H7 (cell line): ENCODE results near the gene C11orf42. TPM values are rescaled to one million over a fixed set of nuclear protein-coding genes. Genes with fewer than 3 reads are reported as not detected.

Experiments used
- DNase-seq: peaks from one replicate; pipeline ENCODE4 v3.0.0; 2012
- H3K27me3 ChIP-seq: 2 replicates; pipeline ENCODE4 v1.6.0; 2011; ENCODE audit warnings: mild to moderate bottlenecking, low read length; ENCODE audit not compliant: control insufficient read depth, insufficient read depth
- H3K36me3 ChIP-seq: replicated peaks from 2 replicates; pipeline ENCODE4 v1.5.1; 2011; ENCODE audit warnings: low read length; ENCODE audit not compliant: control insufficient read depth, insufficient read depth
- H3K4me3 ChIP-seq: 2 replicates; pipeline ENCODE4 v1.5.1; 2011; ENCODE audit warnings: low read depth, mild to moderate bottlenecking, control low read depth, low read length, moderate library complexity; ENCODE audit not compliant: insufficient read depth
- total RNA-seq: library from RNA; depleted of rRNA; stranded (reverse); fragments of >200 nt; shearing (Covaris generic); gene quantifications from 2 replicates; pipeline ENCODE4 v1.2.3, GENCODE V29; 2014

Gene C11orf42
- total RNA-seq, 1 experiment from 2014 or later, result not detected

- no peak for DNase-seq
- peaks cover 1% of the 10 kb centered on the region for H3K36me3 ChIP-seq
Measured at GRCh38 chr11:6206456-6207180, 1.3 kb downstream of the C11orf42 start.

GRCh38 chr11:6209801-6210200 is 4.4 kb downstream of the C11orf42 start:
- no peaks in the 10 kb centered on the region for H3K27me3 ChIP-seq
- no peak for DNase-seq
- peaks cover 9% of the 10 kb centered on the region for H3K36me3 ChIP-seq
- no peak overlapping the region for H3K4me3 ChIP-seq

More at GRCh38 chr11:6206456-6207180, 1.3 kb downstream of the C11orf42 start:
- Histone ChIP-seq H3K4me3 (no peak overlapping the region), H3K27me3 (no peaks in the 10 kb centered on the region)

GRCh38 chr11:6210274-6210955 is 5.1 kb downstream of the C11orf42 start:
- no peak for DNase-seq
- no peaks in the 10 kb centered on the region for H3K27me3 ChIP-seq
- peaks cover 11% of the 10 kb centered on the region for H3K36me3 ChIP-seq
- H3K4me3 ChIP-seq, result no peak overlapping the region

GRCh38 chr11:6214530-6214929 is 9.2 kb downstream of the C11orf42 start:
- Histone ChIP-seq H3K36me3 (peaks cover 17% of the 10 kb centered on the region), H3K4me3 (no peak overlapping the region), H3K27me3 (no peaks in the 10 kb centered on the region)
- no peak for DNase-seq

- DNase-seq, result no peak
- Histone ChIP-seq H3K4me3 (no peak overlapping the region), H3K36me3 (peaks cover 16% of the 10 kb centered on the region), H3K27me3 (no peaks in the 10 kb centered on the region)
Measured at GRCh38 chr11:6216501-6216900, 11.1 kb downstream of the C11orf42 start.

GRCh38 chr11:6217722-6218121 is 12.4 kb downstream of the C11orf42 start:
- Histone ChIP-seq H3K36me3 (peaks cover 16% of the 10 kb centered on the region), H3K27me3 (no peaks in the 10 kb centered on the region), H3K4me3 (no peak overlapping the region)
- DNase-seq, result no peak

GRCh38 chr11:6219359-6219758 is 14.0 kb downstream of the C11orf42 start:
- DNase-seq, result no peak
- Histone ChIP-seq H3K36me3 (peaks cover 16% of the 10 kb centered on the region), H3K4me3 (no peak overlapping the region), H3K27me3 (no peaks in the 10 kb centered on the region)

- DNase-seq, result no peak
- Histone ChIP-seq H3K27me3 (no peaks in the 10 kb centered on the region), H3K36me3 (peaks cover 5% of the 10 kb centered on the region), H3K4me3 (no peak overlapping the region)
Measured at GRCh38 chr11:6223854-6224253, 18.5 kb downstream of the C11orf42 start.

- no peaks in the 10 kb centered on the region for H3K27me3 ChIP-seq
- H3K36me3 ChIP-seq, result peaks cover 5% of the 10 kb centered on the region
- H3K4me3 ChIP-seq, result no peak overlapping the region
- DNase-seq, result no peak
Measured at GRCh38 chr11:6224421-6224820, 19.1 kb downstream of the C11orf42 start.

- Histone ChIP-seq H3K36me3 (peaks cover 5% of the 10 kb centered on the region), H3K4me3 (no peak overlapping the region), H3K27me3 (no peaks in the 10 kb centered on the region)
- no peak for DNase-seq
Measured at GRCh38 chr11:6225024-6225423, 19.7 kb downstream of the C11orf42 start.

- peaks cover 5% of the 10 kb centered on the region for H3K36me3 ChIP-seq
- no peak for DNase-seq
- no peak overlapping the region for H3K4me3 ChIP-seq
- H3K27me3 ChIP-seq, result no peaks in the 10 kb centered on the region
Measured at GRCh38 chr11:6225896-6226295, 20.5 kb downstream of the C11orf42 start.

GRCh38 chr11:6228520-6228919 is 23.2 kb downstream of the C11orf42 start:
- Histone ChIP-seq H3K4me3 (no peak overlapping the region), H3K36me3 (0 out of 2 replicates have a peak, but pooled peaks cover 2% of the 10 kb centered on the region), H3K27me3 (no peaks in the 10 kb centered on the region)
- no peak for DNase-seq

GRCh38 chr11:6229911-6230310 is 24.6 kb downstream of the C11orf42 start:
- no peaks in the 10 kb centered on the region for H3K27me3 ChIP-seq
- no peak overlapping the region for H3K4me3 ChIP-seq
- no peak for DNase-seq
- no peaks in the 10 kb centered on the region for H3K36me3 ChIP-seq

- H3K4me3 ChIP-seq, result no peak overlapping the region
- no peaks in the 10 kb centered on the region for H3K27me3 ChIP-seq
- no peak for DNase-seq
- H3K36me3 ChIP-seq, result no peaks in the 10 kb centered on the region
Measured at GRCh38 chr11:6232899-6233298, 27.5 kb downstream of the C11orf42 start.

GRCh38 chr11:6233984-6234386 is 28.6 kb downstream of the C11orf42 start:
- Histone ChIP-seq H3K36me3 (no peaks in the 10 kb centered on the region), H3K4me3 (peak overlapping the region; percentile 66), H3K27me3 (no peaks in the 10 kb centered on the region)
- DNase-seq, result no peak
